Fibroblast of villous mesenchyme (primary cell): ENCODE measurements around the gene GLI1. TPM values are rescaled to one million over a fixed set of nuclear protein-coding genes. Genes with fewer than 3 reads are reported as not detected.
"Not testable (repeated sequence)": the region's sequence is repeated elsewhere in the genome, so short reads cannot be mapped to it uniquely, and the experiment has no call there.

Experiments used
- DNase-seq: peaks from one replicate; pipeline ENCODE4 v3.0.0-alpha.2; 2010; ENCODE audit warnings: low read depth
- H3K4me3 ChIP-seq: 2 replicates; pipeline ENCODE4 v1.5.1; 2011; ENCODE audit warnings: low read depth, mild to moderate bottlenecking, low read length
- total RNA-seq: library from RNA; depleted of rRNA; stranded (reverse); fragments of >200 nt; gene quantifications from 2 replicates; pipeline ENCODE4 v1.2.3, GENCODE V29; 2012
- TF ChIP-seq, protein P1 (sequence below): IDR thresholded peaks from 2 replicates; pipeline ENCODE4 v1.5.1; 2012; ENCODE audit warnings: low read depth, mild to moderate bottlenecking, low read length; ENCODE audit not compliant: insufficient read depth

Gene GLI1
- total RNA-seq, 1 donor, result 0.86 TPM

DNA sequence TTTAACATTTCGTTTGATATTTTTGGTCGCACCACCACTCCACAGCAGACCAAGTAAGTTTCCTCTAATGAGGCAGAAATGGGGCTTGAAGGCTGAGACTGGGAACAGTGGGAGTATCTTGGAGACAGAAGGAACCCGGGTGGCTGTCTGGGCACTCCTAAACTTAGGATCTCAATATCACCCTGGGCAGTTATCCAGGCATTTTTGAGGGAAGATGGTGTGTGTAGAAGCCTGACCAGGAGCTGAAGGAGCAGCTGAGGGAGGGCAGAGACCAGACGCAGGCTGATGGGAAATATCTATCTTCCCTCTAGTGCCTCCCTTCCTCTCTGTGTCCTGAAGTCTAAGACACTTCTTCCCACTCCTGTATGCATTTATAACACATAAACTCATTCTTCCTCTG lies 39.0 kb downstream of the GLI1 start:
- DNase-seq, result no peak
- TF ChIP-seq, protein P1, sequence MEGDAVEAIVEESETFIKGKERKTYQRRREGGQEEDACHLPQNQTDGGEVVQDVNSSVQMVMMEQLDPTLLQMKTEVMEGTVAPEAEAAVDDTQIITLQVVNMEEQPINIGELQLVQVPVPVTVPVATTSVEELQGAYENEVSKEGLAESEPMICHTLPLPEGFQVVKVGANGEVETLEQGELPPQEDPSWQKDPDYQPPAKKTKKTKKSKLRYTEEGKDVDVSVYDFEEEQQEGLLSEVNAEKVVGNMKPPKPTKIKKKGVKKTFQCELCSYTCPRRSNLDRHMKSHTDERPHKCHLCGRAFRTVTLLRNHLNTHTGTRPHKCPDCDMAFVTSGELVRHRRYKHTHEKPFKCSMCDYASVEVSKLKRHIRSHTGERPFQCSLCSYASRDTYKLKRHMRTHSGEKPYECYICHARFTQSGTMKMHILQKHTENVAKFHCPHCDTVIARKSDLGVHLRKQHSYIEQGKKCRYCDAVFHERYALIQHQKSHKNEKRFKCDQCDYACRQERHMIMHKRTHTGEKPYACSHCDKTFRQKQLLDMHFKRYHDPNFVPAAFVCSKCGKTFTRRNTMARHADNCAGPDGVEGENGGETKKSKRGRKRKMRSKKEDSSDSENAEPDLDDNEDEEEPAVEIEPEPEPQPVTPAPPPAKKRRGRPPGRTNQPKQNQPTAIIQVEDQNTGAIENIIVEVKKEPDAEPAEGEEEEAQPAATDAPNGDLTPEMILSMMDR, result no peak
- no peak overlapping the region for H3K4me3 ChIP-seq

DNA sequence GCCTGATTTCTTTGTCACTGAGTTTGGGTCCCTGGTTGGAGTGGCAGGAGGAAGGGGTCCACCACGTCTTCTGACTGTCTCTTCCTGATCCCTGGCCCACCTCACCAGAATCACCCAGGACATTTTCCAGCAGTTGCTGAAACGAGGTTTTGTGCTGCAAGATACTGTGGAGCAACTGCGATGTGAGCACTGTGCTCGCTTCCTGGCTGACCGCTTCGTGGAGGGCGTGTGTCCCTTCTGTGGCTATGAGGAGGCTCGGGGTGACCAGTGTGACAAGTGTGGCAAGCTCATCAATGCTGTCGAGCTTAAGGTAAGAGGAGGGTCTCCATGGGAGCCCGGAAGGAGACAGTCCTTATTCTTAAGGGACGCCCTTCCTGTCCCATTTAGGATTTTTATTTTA lies 40.6 kb downstream of the GLI1 start:
- no peak overlapping the region for H3K4me3 ChIP-seq
- no peak for DNase-seq
- TF ChIP-seq, protein P1, result no peak

DNA sequence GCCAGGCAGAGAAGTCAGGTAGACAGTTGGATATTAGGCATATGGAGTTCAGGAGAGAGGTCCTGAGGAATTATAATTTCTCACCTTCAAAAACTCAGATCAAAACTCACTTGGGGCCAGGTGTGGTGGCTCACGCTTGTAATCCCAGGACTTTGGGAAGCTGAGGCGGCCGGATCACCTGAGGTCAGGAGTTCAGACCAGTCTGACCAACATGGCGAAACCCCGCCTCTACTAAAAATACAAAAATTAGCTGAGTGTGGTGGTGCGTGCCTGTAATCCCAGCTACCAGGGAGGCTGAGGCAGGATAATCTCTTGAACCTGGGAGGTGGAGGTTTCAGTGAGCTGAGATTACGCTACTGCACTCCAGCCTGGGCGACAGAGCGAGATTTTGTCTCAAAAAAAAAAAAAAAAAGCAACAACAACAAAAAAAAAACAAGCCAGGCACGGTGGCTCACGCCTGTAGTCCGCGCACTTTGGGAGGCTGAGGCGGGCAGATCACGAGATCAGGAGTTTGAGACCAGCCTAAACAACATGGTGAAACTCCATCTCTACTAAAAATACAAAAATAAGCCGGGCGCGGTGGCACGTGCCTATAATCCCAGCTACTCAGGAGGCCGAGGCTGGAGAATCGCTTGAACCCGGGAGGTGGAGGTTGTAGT lies 42.9 kb downstream of the GLI1 start:
- DNase-seq, H3K4me3 ChIP-seq: not testable (repeated sequence)

DNA sequence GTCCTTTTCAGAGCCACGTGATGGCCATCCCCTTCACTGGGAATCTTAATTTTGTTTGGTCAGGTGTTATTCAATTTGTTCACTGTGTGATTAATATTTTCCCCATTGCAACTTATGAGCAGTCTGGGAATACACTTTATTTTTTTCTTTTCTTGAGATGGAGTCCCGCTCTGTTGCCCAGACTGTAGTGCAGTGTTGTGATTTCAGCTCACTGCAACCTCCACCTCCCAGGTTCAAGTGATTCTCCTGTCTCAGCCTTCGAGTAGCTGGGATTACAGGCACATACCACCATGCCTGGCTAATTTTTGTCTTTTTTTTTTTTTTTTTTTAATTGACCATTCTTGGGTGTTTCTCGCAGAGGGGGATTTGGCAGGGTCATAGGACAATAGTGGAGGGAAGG lies 47.0 kb downstream of the GLI1 start:
- DNase-seq, H3K4me3 ChIP-seq: not testable (repeated sequence)

DNA sequence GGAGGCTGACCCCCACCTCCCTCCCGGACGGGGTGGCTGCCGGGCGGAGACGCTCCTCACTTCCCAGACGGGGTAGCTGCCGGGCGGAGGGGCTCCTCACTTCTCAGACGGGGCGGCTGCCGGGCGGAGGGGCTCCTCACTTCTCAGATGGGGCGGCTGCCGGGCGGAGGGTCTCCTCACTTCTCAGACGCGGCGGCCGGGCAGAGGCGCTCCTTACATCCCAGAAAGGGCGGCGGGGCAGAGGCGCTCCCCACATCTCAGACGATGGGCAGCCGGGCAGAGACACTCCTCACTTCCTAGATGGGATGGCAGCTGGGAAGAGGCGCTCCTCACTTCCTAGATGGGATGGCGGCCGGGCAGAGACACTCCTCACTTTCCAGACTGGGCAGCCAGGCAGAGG lies 48.2 kb downstream of the GLI1 start:
- DNase-seq, result not testable (repeated sequence)

DNA sequence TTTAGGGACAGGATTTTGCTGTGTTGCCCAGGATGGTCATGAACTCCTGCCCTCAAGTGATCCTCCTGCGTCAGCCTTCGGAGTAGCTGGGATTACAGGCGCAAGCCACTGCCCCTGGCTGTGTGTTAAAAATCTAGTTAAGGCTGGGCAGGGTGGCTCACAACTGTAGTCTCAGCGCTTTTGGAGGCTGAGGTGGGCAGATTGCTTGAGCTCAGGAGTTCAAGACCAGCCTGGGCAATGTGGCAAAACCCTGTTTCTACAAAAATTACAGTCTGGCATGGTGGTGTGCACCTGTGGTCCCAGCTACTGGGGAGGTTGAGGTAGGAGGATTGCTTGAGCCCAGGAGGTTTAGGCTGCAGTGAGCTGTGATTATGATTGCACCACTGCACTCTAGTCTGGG lies 51.6 kb downstream of the GLI1 start:
- no peak for DNase-seq
- TF ChIP-seq, protein P1, result no peak
- H3K4me3 ChIP-seq, result no peak overlapping the region

More for the DNA sequence above, 48.2 kb downstream of the GLI1 start:
- H3K4me3 ChIP-seq, result not testable (repeated sequence)

DNA sequence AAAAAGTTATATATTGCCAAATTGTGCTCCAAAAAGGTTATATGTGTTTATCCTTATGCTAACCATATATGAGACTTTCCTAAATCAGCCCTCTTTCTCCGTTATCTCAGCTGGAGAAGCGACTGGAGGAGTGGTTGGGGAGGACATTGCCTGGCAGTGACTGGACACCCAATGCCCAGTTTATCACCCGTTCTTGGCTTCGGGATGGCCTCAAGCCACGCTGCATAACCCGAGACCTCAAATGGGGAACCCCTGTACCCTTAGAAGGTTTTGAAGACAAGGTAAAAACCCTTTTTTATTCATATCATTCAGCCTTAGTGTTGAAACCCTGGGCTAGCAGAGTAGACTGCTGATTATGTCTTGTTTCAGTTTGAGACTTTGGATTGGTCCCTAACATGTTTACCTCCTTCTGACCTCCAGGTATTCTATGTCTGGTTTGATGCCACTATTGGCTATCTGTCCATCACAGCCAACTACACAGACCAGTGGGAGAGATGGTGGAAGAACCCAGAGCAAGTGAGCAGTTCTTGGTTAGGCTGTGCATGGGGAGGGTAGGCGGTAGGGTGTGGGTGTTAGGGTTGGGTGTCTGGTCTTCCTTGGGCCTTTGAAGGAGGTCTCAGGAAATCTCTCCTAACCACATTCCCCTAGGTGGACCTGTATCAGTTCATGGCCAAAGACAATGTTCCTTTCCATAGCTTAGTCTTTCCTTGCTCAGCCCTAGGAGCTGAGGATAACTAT lies 52.2 kb downstream of the GLI1 start:
- no peak for DNase-seq
- H3K4me3 ChIP-seq, result no peak overlapping the region
- TF ChIP-seq, protein P1, result no peak

DNA sequence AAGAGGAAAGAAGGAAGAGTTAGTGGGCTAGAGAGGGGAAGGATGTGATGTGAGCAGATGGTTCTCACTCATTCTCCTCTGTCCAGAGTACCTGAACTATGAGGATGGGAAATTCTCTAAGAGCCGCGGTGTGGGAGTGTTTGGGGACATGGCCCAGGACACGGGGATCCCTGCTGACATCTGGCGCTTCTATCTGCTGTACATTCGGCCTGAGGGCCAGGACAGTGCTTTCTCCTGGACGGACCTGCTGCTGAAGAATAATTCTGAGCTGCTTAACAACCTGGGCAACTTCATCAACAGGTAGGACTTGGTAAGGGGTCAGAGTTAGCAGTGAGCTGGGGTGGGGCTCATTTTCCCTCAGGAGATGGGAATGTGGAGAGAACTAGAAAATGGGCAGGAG lies 53.1 kb downstream of the GLI1 start:
- TF ChIP-seq, protein P1, result no peak
- no peak overlapping the region for H3K4me3 ChIP-seq
- no peak for DNase-seq
